K562 (cell line): ENCODE data around the gene C16orf86. TPM values are rescaled to one million over a fixed set of nuclear protein-coding genes. Genes with fewer than 3 reads are reported as not detected.

Experiments used
- ATAC-seq: fragments of 200-7000 bp; cut with Tn5 transposase; 3 replicates; pipeline ENCODE4 v1.9.1; 2020; ENCODE audit warnings: moderate library complexity
- BruUV-seq: library from RNA; stranded (reverse); fragments of 400-500 nt; replicated peaks from 2 replicates; lab custom pipeline; 2021; lab: Mats Ljungman, UMichigan
- CTCF ChIA-PET: fragments of 300-600 bp; formaldehyde crosslinking; extraction: SDS; loops from one replicate; lab custom pipeline; 2021; ENCODE audit warnings: low intra/inter-chr PET ratio; lab: Yijun Ruan, JAX
- POLR2A ChIA-PET: fragments of 300-600, 350-650 bp; sonication (Branson Sonifier 250); formaldehyde crosslinking; extraction: SDS; loops from one replicate; lab custom pipeline; 2021; ENCODE audit warnings: antibody characterized with exemption, inconsistent platforms; lab: Yijun Ruan, JAX
- DNase-seq, 4 experiments: peaks; one replicate each; pipeline versions ENCODE4 v3.0.0 to v3.0.0-alpha.2; 2011 to 2018; ENCODE audit warnings: low spot score in 3 of 4, mixed read lengths in 3 of 4; ENCODE audit errors: extremely low read depth in 1 of 4
- FAIRE-seq: peaks from 2 replicates; lab custom pipeline; 2011; peaks lifted over from hg19 to GRCh38; lab: Jason Lieb, UNC
- H2AFZ ChIP-seq: 2 replicates; pipeline ENCODE4 v1.6.0; 2011; ENCODE audit warnings: low read depth, low read length, control low read depth, inconsistent platforms
- H3K27ac ChIP-seq: fragments of 200-600 bp; 3 replicates; pipeline ENCODE4 v1.8.0; 2011; ENCODE audit warnings: low read depth, mild to moderate bottlenecking, control low read depth, inconsistent platforms, low read length, moderate library complexity, mixed read lengths; ENCODE audit errors: extremely low read depth
- H3K27me3 ChIP-seq, 2 experiments: fragments of 300-600 bp in 1 of 2; 2 replicates in 1 of 2; 3 replicates in 1 of 2; pipeline versions ENCODE4 v1.6.0 to v1.8.0; 2011; ENCODE audit warnings: inconsistent platforms in 2 of 2, low read length in 2 of 2, mild to moderate bottlenecking in 1 of 2, mixed read lengths in 1 of 2, moderate library complexity in 1 of 2; ENCODE audit not compliant: control insufficient read depth in 2 of 2, insufficient read depth in 2 of 2
- H3K36me3 ChIP-seq: fragments of 300-600 bp; 3 replicates; pipeline ENCODE4 v1.8.0; 2011; ENCODE audit warnings: mild to moderate bottlenecking, low read length, inconsistent platforms; ENCODE audit not compliant: control insufficient read depth, insufficient read depth
- H3K4me1 ChIP-seq, 2 experiments: fragments of 200-600 bp in 1 of 2; replicated peaks in 1 of 2; 2 replicates in 1 of 2; 3 replicates in 1 of 2; pipeline versions ENCODE4 v1.5.1 to v1.8.0; 2011; ENCODE audit warnings: inconsistent platforms in 2 of 2, low read length in 2 of 2, mild to moderate bottlenecking in 1 of 2, mixed read lengths in 1 of 2, moderate library complexity in 1 of 2; ENCODE audit not compliant: control insufficient read depth in 2 of 2, insufficient read depth in 2 of 2
- H3K4me2 ChIP-seq: 2 replicates; pipeline ENCODE4 v1.6.1; 2011; ENCODE audit warnings: low read length, control low read depth, inconsistent platforms, mixed read lengths; ENCODE audit not compliant: insufficient read depth
- H3K4me3 ChIP-seq: fragments of 200-600 bp; sonication (generic), shearing (Covaris generic); 2 replicates; pipeline ENCODE4 v1.5.1; 2016; ENCODE audit warnings: control low read depth, inconsistent platforms
- H3K79me2 ChIP-seq: fragments of 200-600 bp; 3 replicates; pipeline ENCODE4 v1.8.0; 2011; ENCODE audit warnings: low read length, inconsistent platforms; ENCODE audit not compliant: control insufficient read depth, insufficient read depth
- H3K9ac ChIP-seq, 2 experiments: 2 replicates each; pipeline versions ENCODE4 v1.6.0 to v1.6.1; 2011; ENCODE audit warnings: low read depth in 2 of 2, low read length in 2 of 2, control low read depth in 1 of 2, inconsistent platforms in 1 of 2, mild to moderate bottlenecking in 1 of 2, mixed read lengths in 1 of 2; ENCODE audit not compliant: insufficient read depth in 1 of 2
- H3K9me1 ChIP-seq: one replicate; pipeline ENCODE4 v1.6.0; 2011; ENCODE audit warnings: inconsistent platforms, mild to moderate bottlenecking, low read length, moderate library complexity; ENCODE audit not compliant: control insufficient read depth, insufficient read depth
- H3K9me3 ChIP-seq: replicated peaks from 2 replicates; pipeline ENCODE4 v1.5.1; 2011; ENCODE audit warnings: low read depth, low read length, inconsistent platforms; ENCODE audit not compliant: control insufficient read depth, insufficient read depth
- H4K20me1 ChIP-seq: replicated peaks from 2 replicates; pipeline ENCODE4 v1.6.1; 2011; ENCODE audit warnings: low read length, inconsistent platforms, mixed read lengths; ENCODE audit not compliant: control insufficient read depth, insufficient read depth
- CREB1 ChIP-seq, 2 experiments: sonication (generic) in 1 of 2; formaldehyde crosslinking in 1 of 2; IDR thresholded peaks; 2 replicates each; pipeline versions ENCODE4 v1.6.1 to v1.8.0; 2012 to 2022; ENCODE audit warnings: inconsistent platforms in 1 of 2, mild to moderate bottlenecking in 1 of 2, missing genetic modification reagents in 1 of 2, moderate library complexity in 1 of 2
- CXXC5 ChIP-seq: fragments of 250-450 bp; sonication (Bioruptor Pico); IDR thresholded peaks from 2 replicates; pipeline ENCODE4 v1.8.0; 2022; ENCODE audit warnings: inconsistent platforms, mild to moderate bottlenecking, moderate library complexity
- FUS ChIP-seq: fragments of 200-400 bp; formaldehyde crosslinking; optimal IDR thresholded peaks from 2 replicates; pipeline ENCODE3; 2017; ENCODE audit warnings: low read depth, low read length
- NEUROD1 ChIP-seq: fragments of 150-350 bp; IDR thresholded peaks from 2 replicates; pipeline ENCODE4 v1.6.1; 2014; ENCODE audit warnings: borderline replicate concordance, low read length, low read depth; ENCODE audit not compliant: partially characterized antibody
- NR1H2 ChIP-seq: sonication (generic); formaldehyde crosslinking; IDR thresholded peaks from 2 replicates; pipeline ENCODE4 v1.4.0; 2020; ENCODE audit warnings: mild to moderate bottlenecking, missing genetic modification reagents
- PYGO2 ChIP-seq: fragments of 450-650 bp; IDR thresholded peaks from 2 replicates; pipeline ENCODE4 v1.6.1; 2016; ENCODE audit warnings: mild to moderate bottlenecking, missing genetic modification characterization, moderate library complexity, missing compliant biosample characterization
- RBBP5 ChIP-seq: fragments of 200-600 bp; sonication (generic); IDR thresholded peaks from 2 replicates; pipeline ENCODE4 v1.6.1; 2012; ENCODE audit warnings: borderline replicate concordance, mild to moderate bottlenecking, low read length, control low read depth, inconsistent platforms; ENCODE audit not compliant: insufficient read depth, poor library complexity, severe bottlenecking
- RBM34 ChIP-seq: fragments of 200-400 bp; formaldehyde crosslinking; IDR thresholded peaks from 2 replicates; pipeline ENCODE4 v1.6.1; 2018; ENCODE audit warnings: low read length, borderline replicate concordance; ENCODE audit not compliant: insufficient read depth
- TAF7 ChIP-seq: fragments of 450-650 bp; IDR thresholded peaks from 2 replicates; pipeline ENCODE4 v1.6.1; 2016; ENCODE audit warnings: missing genetic modification characterization, missing compliant biosample characterization
- TRIM25 ChIP-seq: fragments of 450-650 bp; IDR thresholded peaks from 2 replicates; pipeline ENCODE4 v1.7.0; 2016; ENCODE audit warnings: borderline replicate concordance
- ZBTB1 ChIP-seq: sonication (generic); formaldehyde crosslinking; IDR thresholded peaks from 2 replicates; pipeline ENCODE4 v1.8.1; 2023; ENCODE audit warnings: missing genetic modification reagents, low read depth, mild to moderate bottlenecking, borderline replicate concordance
- ZNF23 ChIP-seq: fragments of 250-450 bp; sonication (Bioruptor Pico); IDR thresholded peaks from 2 replicates; pipeline ENCODE4 v1.4.0; 2020; ENCODE audit warnings: mild to moderate bottlenecking
- ZNF436 ChIP-seq: fragments of 250-450, 450-650 bp; sonication (Bioruptor Pico); formaldehyde crosslinking; IDR thresholded peaks from 2 replicates; pipeline ENCODE4 v1.7.0; 2020; ENCODE audit warnings: mild to moderate bottlenecking
- ZNF518B ChIP-seq: fragments of 250-450 bp; sonication (Bioruptor Pico); IDR thresholded peaks from 2 replicates; pipeline ENCODE4 v1.5.0; 2021; ENCODE audit warnings: mild to moderate bottlenecking, moderate library complexity
- ZNF780A ChIP-seq: fragments of 250-450 bp; sonication (Bioruptor Pico); IDR thresholded peaks from 2 replicates; pipeline ENCODE4 v1.5.0; 2021; ENCODE audit warnings: mild to moderate bottlenecking
- WGBS: fragments of 100-300 bp; shearing (Covaris generic); methylation state at CpG from one replicate; pipeline ENCODE4 v1.1.6; 2016; ENCODE audit warnings: low coverage, mixed read lengths; ENCODE audit not compliant: insufficient coverage; ENCODE audit errors: missing lambda C conversion rate; 5-methylcytosine and 5-hydroxymethylcytosine counted together
- in situ Hi-C: fragments of 300-500 bp; cut with MboI; formaldehyde crosslinking; loops from 4 replicates; pipeline ENCODE4 v1.15.0; 2018; ENCODE audit warnings: inconsistent platforms, mixed read lengths
- intact Hi-C: fragments of 100-400 bp; cut with micrococcal nuclease; formaldehyde crosslinking; loops from 2 replicates; pipeline ENCODE4 v1.14.2; 2022
- polyA plus RNA-seq, 8 experiments: library from polyadenylated mRNA; depleted of rRNA in 4 of 8; stranded (reverse) in 5 of 8; unstranded in 3 of 8; fragments of >200 nt; fragmentation: Nextera tagmentation in 2 of 8; fragmentation: Illumina TruSeq in 1 of 8; extraction: Ambion mirVana in 2 of 8; extraction: Trizol in 1 of 8; gene quantifications; 2 replicates each; pipeline versions ENCODE4 v1.2.1 to v1.2.3, GENCODE V29; 2011 to 2014; ENCODE audit warnings: inconsistent platforms in 1 of 8, missing spikeins in 1 of 8
- total RNA-seq, 7 experiments: library from RNA; depleted of rRNA in 6 of 7; stranded (reverse); fragments of >200 nt in 6 of 7; fragmentation: Illumina TruSeq in 2 of 7; extraction: Trizol in 2 of 7; gene quantifications; 2 replicates each; pipeline versions ENCODE4 v1.2.1 to v1.2.3, GENCODE V29; 2011 to 2021; ENCODE audit warnings: low replicate concordance in 1 of 7

C16orf86 gene
- total and polyA plus RNA-seq, 9 of the 15 experiments (the other 6 are each of a cell fraction or from before 2014, with no cell fraction given) = 0.13 to 1.2 (median 0.27) TPM; not detected in 3

GRCh38 chr16:67664871-67665270, 1.7 kb upstream of the C16orf86 start:
- peaks cover 14 to 65% of the 10 kb centered on the region in 2 experiments for H3K4me1 ChIP-seq
- no peak overlapping the region for H3K4me3 ChIP-seq
- peaks cover 7% of the 10 kb centered on the region; the same call in 2 of the 3 replicates for H3K36me3 ChIP-seq
- peaks cover 4% of the 10 kb centered on the region; the same call in 2 of the 3 replicates for H3K79me2 ChIP-seq
- DNase-seq (no peak), ATAC-seq (no peak), FAIRE-seq (no peak)
- H3K4me2 ChIP-seq = no peak overlapping the region
- H4K20me1 ChIP-seq = peaks cover 2% of the 10 kb centered on the region; the same call in 1 of the 2 replicates
- no peaks in the 10 kb centered on the region for H3K27me3 ChIP-seq
- WGBS = 88% methylated on average over 7 of the region's 7 CpGs
- no peak overlapping the region for H3K27ac ChIP-seq
- intact Hi-C loops = no loop called here
- in situ Hi-C loops = loop anchor here (5.0 kb wide), 1 partner anchor 262 kb away; no protein-coding TSS in a partner anchor
- no peaks in the 10 kb centered on the region for H3K9me3 ChIP-seq
- BruUV-seq = no TSS peak
- ChIA-PET POLR2A (interaction anchor here (0.6 to 1.5 kb wide), 3 partner anchors 18 to 271 kb away, joined by 3 to 6 read pairs (median 4); no protein-coding TSS in a partner anchor), CTCF (interaction anchor here (0.6 kb wide), 1 partner anchor 152 kb away, joined by 4 read pairs; no protein-coding TSS in a partner anchor)
- TF ChIP-seq RBM34 (no peak), PYGO2 (tag) (no peak), ZNF780A (CRISPR knock-in tag) (no peak), RBBP5 (no peak), ZNF518B (CRISPR knock-in tag) (no peak), TAF7 (tag) (no peak), TRIM25 (no peak), ZNF436 (CRISPR knock-in tag) (no peak), NEUROD1 (no peak), FUS (no peak), CXXC5 (no peak), NR1H2 (CRISPR knock-in tag) (no peak), ZNF23 (CRISPR knock-in tag) (no peak), ZBTB1 (CRISPR knock-in tag) (no peak), CREB1 (IDR thresholded peaks at IDR 0.05) (no peak), CREB1 (CRISPR knock-in tag; IDR thresholded peaks at IDR 0.05) (no peak)
- no peak overlapping the region for H2AFZ ChIP-seq
- no peak overlapping the region for H3K9ac ChIP-seq
- no peaks in the 10 kb centered on the region for H3K9me1 ChIP-seq
